Prostate gland (tissue), 2 donors: ENCODE results near the gene JAKMIP1.

ENCODE experiments used
- POLR2A ChIP-seq: fragments of 450-650 bp; IDR thresholded peaks from one replicate; pipeline ENCODE4 v1.6.1; 2016; ENCODE audit warnings: antibody characterized with exemption, mild to moderate bottlenecking
- TF ChIP-seq, protein P1 (sequence below), 4 experiments: fragments of 200-600 bp in 2 of 4; fragments of 450-650 bp in 2 of 4; sonication (generic) in 2 of 4; IDR thresholded peaks; 1 replicate in 3 of 4; 2 replicates in 1 of 4; pipeline ENCODE4 v1.5.1; 2016 to 2019; ENCODE audit warnings: antibody characterized with exemption in 4 of 4, mild to moderate bottlenecking in 2 of 4, moderate library complexity in 2 of 4

DNA sequence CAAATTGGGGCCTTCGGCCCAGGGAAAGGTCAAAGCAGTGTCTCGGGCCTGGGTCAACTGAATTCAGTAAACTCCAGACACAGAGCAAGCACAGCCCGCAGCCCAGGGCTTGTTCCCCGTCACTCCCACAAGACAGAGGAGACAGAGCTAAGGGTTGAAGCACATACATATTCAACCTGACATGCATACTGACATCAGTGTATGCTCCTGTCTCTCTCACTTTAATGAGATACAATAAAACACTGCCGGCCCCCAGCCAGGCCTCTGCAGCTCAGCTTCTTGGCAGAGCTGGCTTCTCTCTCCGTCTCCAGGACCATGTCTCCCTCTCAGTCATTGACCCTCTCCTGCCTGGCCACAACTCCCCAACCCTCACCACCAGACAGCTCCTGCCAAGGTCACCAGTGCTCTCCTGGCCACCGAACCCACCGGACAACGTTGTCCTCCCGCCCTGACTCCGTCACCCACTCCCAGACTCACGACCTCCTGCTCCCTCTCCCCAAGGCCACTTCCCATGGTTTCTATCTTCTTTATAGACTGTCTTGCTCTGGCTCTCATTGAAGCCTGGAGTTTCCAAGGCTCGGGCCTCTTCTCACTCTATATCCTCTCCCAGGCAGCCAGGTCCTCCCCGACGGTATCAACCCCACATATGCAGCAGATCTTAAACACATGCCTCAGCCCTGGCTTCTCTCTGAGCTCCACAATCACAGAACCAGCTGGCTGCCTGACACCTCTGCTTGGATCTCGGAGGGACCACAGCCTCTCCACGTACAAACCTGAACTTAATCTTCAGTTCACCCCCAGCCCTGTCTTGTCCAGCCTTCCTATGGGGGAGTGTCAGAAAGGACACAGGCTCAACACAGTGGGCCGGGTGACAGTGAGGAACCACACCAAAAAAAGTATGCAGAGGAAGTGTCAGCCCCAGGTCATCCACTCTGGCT lies 114.4 kb downstream of the JAKMIP1 start:
- TF ChIP-seq POLR2A, result no peak
- TF ChIP-seq, protein P1, sequence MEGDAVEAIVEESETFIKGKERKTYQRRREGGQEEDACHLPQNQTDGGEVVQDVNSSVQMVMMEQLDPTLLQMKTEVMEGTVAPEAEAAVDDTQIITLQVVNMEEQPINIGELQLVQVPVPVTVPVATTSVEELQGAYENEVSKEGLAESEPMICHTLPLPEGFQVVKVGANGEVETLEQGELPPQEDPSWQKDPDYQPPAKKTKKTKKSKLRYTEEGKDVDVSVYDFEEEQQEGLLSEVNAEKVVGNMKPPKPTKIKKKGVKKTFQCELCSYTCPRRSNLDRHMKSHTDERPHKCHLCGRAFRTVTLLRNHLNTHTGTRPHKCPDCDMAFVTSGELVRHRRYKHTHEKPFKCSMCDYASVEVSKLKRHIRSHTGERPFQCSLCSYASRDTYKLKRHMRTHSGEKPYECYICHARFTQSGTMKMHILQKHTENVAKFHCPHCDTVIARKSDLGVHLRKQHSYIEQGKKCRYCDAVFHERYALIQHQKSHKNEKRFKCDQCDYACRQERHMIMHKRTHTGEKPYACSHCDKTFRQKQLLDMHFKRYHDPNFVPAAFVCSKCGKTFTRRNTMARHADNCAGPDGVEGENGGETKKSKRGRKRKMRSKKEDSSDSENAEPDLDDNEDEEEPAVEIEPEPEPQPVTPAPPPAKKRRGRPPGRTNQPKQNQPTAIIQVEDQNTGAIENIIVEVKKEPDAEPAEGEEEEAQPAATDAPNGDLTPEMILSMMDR (IDR thresholded peaks at IDR 0.05), result no peak
